Upper lobe of left lung (tissue), 6 donors: ENCODE measurements around the gene ASCL5. TPM values are rescaled to one million over a fixed set of nuclear protein-coding genes. Genes with fewer than 3 reads are reported as not detected.

ENCODE experiments used
- ATAC-seq, 2 donors: fragments of 200-7000 bp; cut with Tn5 transposase; one replicate each; pipeline ENCODE4 v1.9.1; 2022; ENCODE audit warnings: mild to moderate bottlenecking in 2 of 2, moderate library complexity in 2 of 2; ENCODE audit not compliant: low FRiP score in 2 of 2
- DNase-seq, 2 donors: peaks; one replicate each; pipeline ENCODE4 v3.0.0-alpha.2; 2019 to 2020
- H3K27ac ChIP-seq, 4 donors: fragments of 200-600 bp; sonication (generic); one replicate each; pipeline ENCODE4 v1.5.1; 2016 to 2019
- H3K27me3 ChIP-seq, 4 donors: fragments of 200-600 bp; sonication (generic); one replicate each; pipeline ENCODE4 v1.5.1; 2017 to 2019
- H3K36me3 ChIP-seq, 4 donors: fragments of 200-600 bp; sonication (generic); one replicate each; pipeline ENCODE4 v1.5.1; 2016 to 2019
- H3K4me1 ChIP-seq, 4 donors: fragments of 200-600 bp; sonication (generic); one replicate each; pipeline ENCODE4 v1.5.1; 2018 to 2019
- H3K4me3 ChIP-seq, 4 donors: fragments of 200-600 bp; sonication (generic); one replicate each; pipeline ENCODE4 v1.5.1; 2017 to 2019; ENCODE audit warnings: mild to moderate bottlenecking in 2 of 4, moderate library complexity in 1 of 4
- H3K9me3 ChIP-seq, 4 donors: fragments of 200-600 bp; sonication (generic); one replicate each; pipeline ENCODE4 v1.5.1; 2018 to 2019
- EP300 ChIP-seq, 4 donors: sonication (generic); formaldehyde crosslinking; IDR thresholded peaks; one replicate each; pipeline ENCODE4 v1.5.1; 2017; ENCODE audit warnings: antibody characterized with exemption in 4 of 4, control low read depth in 2 of 4
- POLR2A ChIP-seq, 4 donors: fragments of 450-650 bp; IDR thresholded peaks; one replicate each; pipeline ENCODE4 v1.5.1; 2016 to 2017; ENCODE audit warnings: antibody characterized with exemption in 4 of 4, mild to moderate bottlenecking in 2 of 4
- POLR2AphosphoS5 ChIP-seq, 2 donors: sonication (generic); formaldehyde crosslinking; IDR thresholded peaks; one replicate each; pipeline ENCODE4 v1.5.1; 2017; ENCODE audit warnings: antibody characterized with exemption in 2 of 2
- WGBS, 2 donors: methylation state at CpG; one replicate each; pipeline ENCODE4 v1.1.5; 2017 to 2018; 5-methylcytosine and 5-hydroxymethylcytosine counted together
- total RNA-seq, 6 donors: library from RNA; depleted of rRNA in 4 of 6; stranded (reverse); fragments of >200 nt in 4 of 6; gene quantifications; one replicate each; pipeline versions ENCODE4 v1.1.0 to v1.2.1, GENCODE V29; 2016 to 2021
- TF ChIP-seq, protein P1 (sequence below), 6 experiments: fragments of 450-650 bp in 4 of 6; fragments of 200-600 bp in 2 of 6; sonication (generic) in 2 of 6; IDR thresholded peaks; one replicate each; pipeline ENCODE4 v1.5.1; 2016 to 2019; ENCODE audit warnings: antibody characterized with exemption in 6 of 6
- donor health status: DM: no; HTN: no; CAD: no; lungs with moderate emphysema.
- donor health status: DM: no; HTN: yes; CAD: no; lungs with severe emphysema.

The ASCL5 gene
- total RNA-seq, 6 donors from 2014 or later = not detected

DNA sequence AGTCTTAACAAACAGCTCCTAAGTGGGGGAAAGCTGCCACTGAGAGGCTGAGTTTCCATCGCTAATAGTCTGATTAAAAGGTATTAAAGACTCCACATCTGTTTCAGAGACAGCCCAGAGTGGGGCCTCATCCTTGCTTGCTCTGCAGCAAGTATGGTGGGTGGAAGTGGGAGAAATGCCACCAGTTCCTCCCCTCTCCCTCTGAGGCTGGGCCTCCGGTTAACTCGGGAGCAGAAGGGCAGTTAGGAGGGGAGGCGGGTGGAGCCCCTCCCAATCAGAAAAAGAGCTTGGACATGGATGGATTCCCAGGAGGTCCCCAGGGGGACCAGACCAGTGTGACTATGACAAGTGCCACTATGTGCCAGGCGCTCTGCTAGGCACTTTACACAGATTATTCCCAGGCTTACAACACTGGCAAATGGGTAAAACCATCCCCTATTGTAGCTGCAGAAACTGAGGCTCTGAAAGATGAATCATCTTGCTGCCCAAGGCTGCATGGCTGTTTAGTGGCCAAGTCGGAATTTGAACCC lies 11.4 kb upstream of the ASCL5 start:
- peak overlapping the region in 1 of 4 donors; percentile 7 for H3K27ac ChIP-seq
- H3K4me1 ChIP-seq = no peaks in the 10 kb centered on the region
- DNase-seq = no peak
- H3K27me3 ChIP-seq = no peaks in the 10 kb centered on the region
- peaks cover 9 to 89% (median 39%) of the 10 kb centered on the region in 4 donors for H3K36me3 ChIP-seq
- no peak for ATAC-seq
- TF ChIP-seq, protein P1, sequence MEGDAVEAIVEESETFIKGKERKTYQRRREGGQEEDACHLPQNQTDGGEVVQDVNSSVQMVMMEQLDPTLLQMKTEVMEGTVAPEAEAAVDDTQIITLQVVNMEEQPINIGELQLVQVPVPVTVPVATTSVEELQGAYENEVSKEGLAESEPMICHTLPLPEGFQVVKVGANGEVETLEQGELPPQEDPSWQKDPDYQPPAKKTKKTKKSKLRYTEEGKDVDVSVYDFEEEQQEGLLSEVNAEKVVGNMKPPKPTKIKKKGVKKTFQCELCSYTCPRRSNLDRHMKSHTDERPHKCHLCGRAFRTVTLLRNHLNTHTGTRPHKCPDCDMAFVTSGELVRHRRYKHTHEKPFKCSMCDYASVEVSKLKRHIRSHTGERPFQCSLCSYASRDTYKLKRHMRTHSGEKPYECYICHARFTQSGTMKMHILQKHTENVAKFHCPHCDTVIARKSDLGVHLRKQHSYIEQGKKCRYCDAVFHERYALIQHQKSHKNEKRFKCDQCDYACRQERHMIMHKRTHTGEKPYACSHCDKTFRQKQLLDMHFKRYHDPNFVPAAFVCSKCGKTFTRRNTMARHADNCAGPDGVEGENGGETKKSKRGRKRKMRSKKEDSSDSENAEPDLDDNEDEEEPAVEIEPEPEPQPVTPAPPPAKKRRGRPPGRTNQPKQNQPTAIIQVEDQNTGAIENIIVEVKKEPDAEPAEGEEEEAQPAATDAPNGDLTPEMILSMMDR (IDR thresholded peaks at IDR 0.05) = no peak
- TF ChIP-seq EP300 (IDR thresholded peaks at IDR 0.05) = no peak
- H3K4me3 ChIP-seq = no peak overlapping the region
- no peaks in the 10 kb centered on the region for H3K9me3 ChIP-seq
- WGBS, 2 donors = 91 to 92% methylated on average over 2 to 6 of the region's 6 CpGs

DNA sequence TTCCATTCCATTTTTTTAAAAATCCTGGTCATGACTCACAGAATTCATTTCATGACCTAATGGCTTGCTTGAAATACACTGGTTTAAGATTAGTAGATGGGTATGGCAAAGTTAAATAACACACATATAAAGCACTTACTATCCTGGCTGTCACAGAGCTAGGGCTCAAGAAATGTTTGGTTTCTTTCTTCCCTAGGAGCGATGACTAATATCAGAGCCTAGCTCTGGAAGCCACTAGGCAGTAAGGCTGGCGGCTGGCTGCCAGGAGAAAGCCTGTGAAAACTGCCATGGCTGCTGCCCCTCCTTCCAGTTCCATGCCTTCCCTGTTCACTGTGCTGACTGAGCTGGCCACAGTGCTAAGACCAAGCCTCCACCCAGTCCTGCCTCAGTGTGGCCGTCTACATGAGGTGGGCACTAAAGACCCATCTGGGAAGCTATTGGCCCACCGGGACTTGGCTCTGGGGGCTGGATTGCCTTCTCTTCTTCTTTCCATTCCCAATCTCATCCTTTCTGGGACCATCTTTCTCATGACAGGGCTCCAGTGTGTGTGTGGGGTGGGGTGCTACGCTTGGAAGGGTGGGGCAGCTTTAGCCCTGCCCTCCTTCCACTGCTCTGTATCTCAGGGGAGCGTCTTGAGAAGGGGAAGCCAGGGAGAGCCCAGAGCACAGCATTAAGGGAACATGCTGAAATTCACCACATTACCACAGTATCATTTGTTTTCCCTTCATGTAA lies 10.8 kb upstream of the ASCL5 start:
- Histone ChIP-seq H3K27ac (peak overlapping the region in 1 of 4 donors; percentile 7), H3K4me3 (no peak overlapping the region), H3K27me3 (no peaks in the 10 kb centered on the region), H3K9me3 (no peaks in the 10 kb centered on the region), H3K36me3 (peaks cover 4 to 83% (median 33%) of the 10 kb centered on the region in 4 donors), H3K4me1 (no peaks in the 10 kb centered on the region)
- no peak for DNase-seq
- no peak for TF ChIP-seq POLR2A (IDR thresholded peaks at IDR 0.05)
- TF ChIP-seq POLR2AphosphoS5 (IDR thresholded peaks at IDR 0.05) = no peak
- no peak for TF ChIP-seq EP300 (IDR thresholded peaks at IDR 0.05)
- TF ChIP-seq, protein P1 (IDR thresholded peaks at IDR 0.05) = no peak
- peak in 1 of 2 donors; percentile 72 for ATAC-seq
- WGBS, 2 donors = 90 to 91% methylated on average over 6 of the region's 6 CpGs

DNA sequence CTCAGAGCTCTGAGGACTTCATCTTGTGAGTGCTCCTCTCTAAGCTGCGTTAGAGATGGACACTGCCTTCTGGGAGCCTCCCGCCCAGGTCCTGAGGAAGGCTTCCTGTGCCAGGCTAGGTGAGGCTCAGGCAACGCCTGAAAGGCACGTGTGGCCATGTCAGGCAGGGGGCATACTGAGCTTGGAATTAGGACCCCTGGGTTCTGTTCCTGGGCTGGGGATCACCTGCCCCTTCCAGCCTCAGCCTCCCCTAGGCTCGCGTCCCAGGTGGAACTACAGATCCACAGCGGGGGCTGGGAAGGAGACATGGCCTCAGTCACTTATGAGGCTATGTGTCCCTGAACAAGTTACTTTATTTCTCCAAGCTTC lies 10.0 kb upstream of the ASCL5 start:
- 95 to 100% methylated on average over 1 to 7 of the region's 7 CpGs for WGBS, 2 donors
- H3K4me1 ChIP-seq = no peaks in the 10 kb centered on the region
- TF ChIP-seq EP300 (IDR thresholded peaks at IDR 0.05) (no peak), POLR2AphosphoS5 (IDR thresholded peaks at IDR 0.05) (no peak), POLR2A (IDR thresholded peaks at IDR 0.05) (no peak)
- TF ChIP-seq, protein P1 (IDR thresholded peaks at IDR 0.05) = no peak
- H3K4me3 ChIP-seq = no peak overlapping the region
- ATAC-seq (no peak), DNase-seq (no peak)
- H3K9me3 ChIP-seq = no peaks in the 10 kb centered on the region
- H3K36me3 ChIP-seq = peaks cover 4 to 75% (median 26%) of the 10 kb centered on the region in 4 donors
- no peaks in the 10 kb centered on the region for H3K27me3 ChIP-seq
- H3K27ac ChIP-seq = no peak overlapping the region

DNA sequence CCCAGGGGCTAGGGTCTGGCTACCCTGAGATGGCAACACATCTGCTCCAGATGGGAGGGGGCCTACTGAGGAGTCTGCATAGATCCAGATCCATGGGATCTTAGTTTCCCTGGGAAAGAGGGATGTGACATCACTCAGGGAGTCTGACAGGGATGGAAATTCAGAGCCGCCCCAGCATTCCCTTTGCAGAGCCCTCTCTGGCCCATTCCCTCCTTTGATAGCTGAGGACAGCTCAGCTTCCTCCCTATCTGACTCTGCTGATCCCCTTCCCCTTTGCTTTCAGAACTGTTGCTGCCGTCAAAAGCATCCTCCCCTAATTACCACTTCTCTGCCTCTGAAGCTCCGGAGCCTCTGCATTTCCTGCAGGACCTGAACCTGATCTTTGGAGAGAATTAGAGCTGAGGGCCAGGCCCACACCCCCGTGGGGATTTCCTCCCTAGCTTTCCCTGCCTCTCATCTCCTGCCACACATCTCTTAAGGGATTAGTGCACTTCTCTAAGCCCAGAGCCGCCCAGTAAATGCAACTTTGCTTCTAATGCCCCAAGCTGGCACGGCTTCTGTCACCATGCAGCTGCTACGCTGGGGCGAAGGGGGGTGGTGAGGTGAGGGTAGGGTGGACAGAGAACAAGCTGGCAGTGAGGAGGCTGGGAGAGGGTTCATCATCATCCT lies 9.5 kb upstream of the ASCL5 start:
- Histone ChIP-seq H3K27ac (no peak overlapping the region), H3K9me3 (no peaks in the 10 kb centered on the region), H3K27me3 (no peaks in the 10 kb centered on the region), H3K4me3 (no peak overlapping the region), H3K4me1 (no peaks in the 10 kb centered on the region), H3K36me3 (peaks cover 4 to 70% (median 23%) of the 10 kb centered on the region in 4 donors)
- no peak for TF ChIP-seq EP300 (IDR thresholded peaks at IDR 0.05)
- no peak for TF ChIP-seq POLR2A (IDR thresholded peaks at IDR 0.05)
- TF ChIP-seq, protein P1 (IDR thresholded peaks at IDR 0.05) = no peak
- no peak for TF ChIP-seq POLR2AphosphoS5 (IDR thresholded peaks at IDR 0.05)
- DNase-seq (no peak), ATAC-seq (no peak)
- 83 to 90% methylated on average over 5 to 8 of the region's 8 CpGs for WGBS, 2 donors
